ENCODE results near the gene MDGA2. TPM values are rescaled to one million over a fixed set of nuclear protein-coding genes. Genes with fewer than 3 reads are reported as not detected.
"Not testable (repeated sequence)": the region's sequence is repeated elsewhere in the genome, so short reads cannot be mapped to it uniquely, and the experiment has no call there.

Gene MDGA2
- total RNA-seq, 1 donor from 2014 or later, result not detected

DNA sequence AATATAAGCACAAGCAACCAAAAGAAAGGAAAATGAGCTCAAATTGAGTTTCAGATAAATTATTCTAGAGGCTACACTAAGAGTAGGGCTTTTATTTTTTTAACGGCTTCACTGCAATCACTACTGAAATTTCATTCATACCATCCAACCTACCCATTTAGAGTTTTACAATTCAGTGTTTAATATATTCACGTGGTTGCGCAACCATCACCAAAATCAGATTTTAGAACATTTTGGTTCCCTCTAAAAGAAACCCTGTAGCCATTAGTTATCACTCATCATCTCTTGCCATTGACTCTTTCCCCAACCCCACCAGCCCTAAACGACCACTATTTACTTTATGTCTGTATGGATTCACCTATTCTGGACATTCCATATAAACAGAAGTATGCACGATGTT, 401.5 kb downstream of the MDGA2 start:
- DNase-seq (no peak), ATAC-seq (ENCODE audit: poor library complexity) (no peak)

DNA sequence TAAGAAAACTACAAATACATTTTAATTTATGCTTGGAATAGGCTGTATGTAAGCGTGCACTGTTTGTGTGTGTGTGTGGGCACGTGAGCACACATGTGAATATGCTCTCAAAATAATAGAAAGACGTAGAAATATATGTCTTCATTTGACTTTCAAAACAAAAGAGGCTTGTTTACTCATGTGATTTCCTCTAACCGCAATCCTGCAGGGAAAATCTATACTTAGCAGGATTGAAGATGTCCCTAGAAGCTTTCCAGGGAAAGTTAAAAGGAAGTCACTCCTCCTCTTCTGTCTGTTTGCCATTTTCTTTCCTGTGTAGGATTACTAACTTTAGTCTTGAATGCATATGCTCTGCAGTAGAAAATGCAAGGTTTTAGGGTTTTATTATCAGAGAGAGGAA, 404.7 kb downstream of the MDGA2 start:
- intact Hi-C loops (cut with DNase I), result no loop called here
- DNase-seq, result no peak
- no peak for ATAC-seq (ENCODE audit: poor library complexity)

More for the DNA sequence above, 401.5 kb downstream of the MDGA2 start:
- intact Hi-C loops (cut with DNase I), result no loop called here

DNA sequence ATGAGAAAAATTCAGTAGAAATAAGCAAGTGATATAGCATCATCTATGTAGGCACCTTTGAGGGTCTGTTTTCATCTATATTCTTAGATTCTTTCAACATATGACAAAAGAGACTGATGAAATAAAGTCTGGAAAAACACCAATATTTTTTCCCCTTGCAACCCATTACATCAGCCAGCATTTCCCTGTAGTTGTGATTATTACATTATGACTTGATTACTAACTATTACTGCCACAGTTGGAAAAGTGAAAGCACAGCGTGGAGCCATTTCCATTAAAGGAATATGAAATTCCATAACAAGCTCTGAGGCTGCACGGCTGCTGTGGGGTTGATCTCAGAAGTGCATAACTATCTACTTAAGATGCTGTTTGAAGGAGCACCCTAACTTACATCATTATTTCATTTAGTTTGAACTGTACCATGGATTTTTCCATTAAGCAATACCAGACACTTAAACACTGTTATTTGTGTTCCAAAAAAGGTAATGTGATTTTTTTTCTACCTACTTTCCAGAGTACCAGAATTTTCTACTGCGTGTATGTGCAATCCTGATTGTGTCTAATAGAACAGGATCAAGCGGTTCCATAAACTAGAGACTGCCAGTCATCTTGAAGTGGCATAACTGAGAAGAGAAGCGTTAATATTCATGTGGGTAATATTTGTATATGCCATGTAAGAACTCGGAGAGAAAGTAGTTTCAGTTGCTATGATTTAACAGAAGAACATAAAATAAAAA, 405.5 kb downstream of the MDGA2 start:
- intact Hi-C loops (cut with DNase I), result no loop called here
- no peak for ATAC-seq (ENCODE audit: poor library complexity)
- DNase-seq, result no peak

DNA sequence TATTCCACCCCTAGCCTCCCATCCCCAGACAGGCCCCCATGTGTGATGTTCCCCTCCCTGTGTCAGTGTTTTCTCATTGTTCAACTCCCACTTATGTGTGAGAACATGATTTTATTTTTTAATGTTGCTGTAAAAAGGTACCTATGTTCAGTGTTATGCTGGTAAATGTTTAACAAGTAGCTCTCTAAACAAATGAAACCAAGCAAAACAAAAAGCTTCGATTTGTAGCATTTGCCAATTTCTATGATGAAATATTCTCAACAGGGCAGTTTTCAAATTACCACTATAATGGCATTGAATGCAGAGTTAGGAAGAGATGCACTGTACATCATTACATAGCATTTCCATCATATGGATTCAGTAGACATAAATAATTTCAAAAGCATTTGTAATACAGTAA, 410.6 kb downstream of the MDGA2 start:
- DNase-seq (no peak), ATAC-seq (ENCODE audit: poor library complexity) (no peak)
- intact Hi-C loops (cut with DNase I), result no loop called here

GRCh38 chr14:47262801-47263200, 412.6 kb downstream of the MDGA2 start:
- DNase-seq (no peak), ATAC-seq (ENCODE audit: poor library complexity) (no peak)
- intact Hi-C loops (cut with DNase I), result no loop called here

- no peak for DNase-seq
- intact Hi-C loops (cut with DNase I), result no loop called here
- no peak for ATAC-seq (ENCODE audit: poor library complexity)
Measured at GRCh38 chr14:47261350-47261749, 414.1 kb downstream of the MDGA2 start.

- DNase-seq, result no peak
- no peak for ATAC-seq (ENCODE audit: poor library complexity)
- intact Hi-C loops (cut with DNase I), result no loop called here
Measured at GRCh38 chr14:47259796-47260195, 415.6 kb downstream of the MDGA2 start.

DNA sequence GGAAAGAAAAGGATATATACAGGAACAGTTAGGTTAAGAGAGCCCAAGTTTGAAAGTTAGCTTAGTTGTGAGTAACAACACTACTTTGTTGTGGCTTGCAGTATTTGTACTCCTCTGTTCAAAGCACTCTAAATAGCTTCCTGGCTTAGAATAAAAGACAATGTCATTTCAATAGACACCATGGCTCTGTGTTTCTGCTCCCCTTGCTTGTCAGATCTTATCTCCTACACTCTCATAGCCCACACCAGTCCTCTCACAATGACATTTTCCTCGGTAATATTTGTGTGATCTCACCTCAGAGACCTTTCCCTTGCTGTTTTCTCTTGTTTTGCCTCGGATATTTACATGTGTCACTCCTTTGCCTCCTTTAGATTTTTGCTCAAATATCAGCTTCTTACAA, 418.4 kb downstream of the MDGA2 start:
- ATAC-seq (ENCODE audit: poor library complexity) (no peak), DNase-seq (no peak)
- intact Hi-C loops (cut with DNase I), result no loop called here

DNA sequence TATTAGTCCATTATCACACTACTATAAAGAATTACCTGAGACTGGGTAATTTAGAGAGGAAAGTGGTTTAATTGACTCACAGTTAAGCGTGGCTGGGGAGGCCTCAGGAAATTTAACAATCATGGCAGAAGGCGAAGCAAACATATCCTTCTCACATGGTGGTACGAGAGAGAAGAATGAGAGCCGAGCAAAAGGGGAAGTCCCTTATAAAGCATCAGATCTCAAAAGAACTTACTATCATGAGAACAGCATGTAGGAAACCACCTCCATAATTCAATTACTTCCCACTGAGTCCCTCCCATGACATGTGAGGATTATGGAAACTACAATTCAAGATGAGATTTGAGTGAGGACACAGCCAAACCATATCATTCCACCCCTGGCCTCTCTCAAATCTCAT, 422.6 kb downstream of the MDGA2 start:
- intact Hi-C loops (cut with DNase I), result no loop called here
- ATAC-seq (ENCODE audit: poor library complexity), result no peak
- DNase-seq, result no peak

DNA sequence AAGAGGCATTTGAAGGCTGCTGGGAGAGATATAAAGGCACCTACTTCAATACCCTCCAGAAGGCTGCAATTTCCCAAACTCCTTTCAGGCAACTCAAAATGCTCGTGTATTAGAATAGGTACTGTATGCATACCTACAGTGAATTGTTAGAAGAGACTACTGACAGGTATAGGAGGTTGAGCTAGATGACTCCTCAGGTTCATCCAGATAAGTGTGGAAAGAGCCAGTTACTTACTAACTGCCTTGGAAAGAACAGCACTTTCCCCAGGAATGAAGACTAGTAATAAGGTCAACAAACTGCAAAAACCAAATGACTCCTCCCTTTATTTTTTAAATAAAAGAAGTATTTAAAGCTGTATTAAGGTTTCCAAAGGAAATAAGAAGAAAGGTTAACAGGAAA, 429.0 kb downstream of the MDGA2 start:
- intact Hi-C loops (cut with DNase I), result no loop called here
- ATAC-seq (ENCODE audit: poor library complexity) (no peak), DNase-seq (no peak)

- DNase-seq; intact Hi-C loops (cut with DNase I); ATAC-seq (ENCODE audit: poor library complexity): not testable (repeated sequence)
Measured at GRCh38 chr14:47242579-47242978, 432.8 kb downstream of the MDGA2 start.

DNA sequence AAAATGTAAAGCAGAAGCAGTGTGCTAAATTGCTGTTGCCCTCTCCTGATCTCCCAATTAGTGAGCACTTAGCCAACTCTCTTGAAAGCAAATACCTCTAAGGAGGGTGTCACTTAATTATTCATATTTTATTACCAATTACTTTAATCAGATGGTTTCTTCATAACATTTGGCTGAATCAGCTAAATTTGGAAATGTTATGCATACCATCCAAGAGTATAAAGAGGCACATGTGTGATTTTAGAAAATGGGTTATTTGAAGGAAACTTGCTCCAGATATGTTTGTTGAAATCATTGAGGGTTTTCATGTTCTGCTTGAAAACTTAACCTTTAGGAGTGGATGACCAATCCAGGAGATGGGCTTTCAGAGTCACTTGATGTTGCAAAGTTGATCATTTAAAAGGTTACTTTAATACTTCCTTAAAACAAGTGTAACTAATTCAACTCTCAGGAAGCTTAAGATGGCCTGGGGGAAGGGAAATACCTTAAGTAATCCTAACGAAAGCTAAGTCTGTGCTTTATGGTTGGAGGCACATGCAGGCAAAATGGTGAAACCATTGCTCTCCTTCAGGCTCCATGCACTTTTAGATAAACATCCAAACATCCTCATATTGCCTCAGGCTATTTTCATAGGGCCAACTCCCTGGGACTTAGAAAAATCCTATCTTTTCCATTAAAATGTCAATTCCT, 434.5 kb downstream of the MDGA2 start:
- ATAC-seq (ENCODE audit: poor library complexity) (no peak), DNase-seq (no peak)
- intact Hi-C loops (cut with DNase I), result no loop called here

DNA sequence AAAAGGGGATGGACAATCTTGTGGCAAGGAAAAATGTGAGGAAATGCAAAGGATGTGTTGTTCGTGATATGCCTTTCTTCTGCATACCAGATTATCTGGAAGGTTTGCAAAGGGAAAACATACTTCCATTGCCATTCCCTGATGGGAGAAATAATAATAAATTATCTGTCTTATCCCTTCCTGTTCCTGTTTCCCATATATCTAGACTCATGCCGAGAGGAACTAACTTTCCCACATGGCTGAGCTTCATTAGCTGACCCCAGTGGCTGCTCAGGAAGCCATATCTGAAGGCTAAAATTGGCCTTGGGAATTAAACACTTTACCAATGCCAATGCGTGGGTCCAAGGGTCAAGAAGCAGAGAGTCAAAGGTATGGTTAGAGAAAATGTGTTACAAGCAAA, 439.8 kb downstream of the MDGA2 start:
- DNase-seq, result no peak
- intact Hi-C loops (cut with DNase I), result no loop called here
- ATAC-seq (ENCODE audit: poor library complexity), result no peak

- intact Hi-C loops (cut with DNase I), result no loop called here
- ATAC-seq (ENCODE audit: poor library complexity), result no peak
- DNase-seq, result no peak
Measured at GRCh38 chr14:47226877-47227520, 448.4 kb downstream of the MDGA2 start.

DNA sequence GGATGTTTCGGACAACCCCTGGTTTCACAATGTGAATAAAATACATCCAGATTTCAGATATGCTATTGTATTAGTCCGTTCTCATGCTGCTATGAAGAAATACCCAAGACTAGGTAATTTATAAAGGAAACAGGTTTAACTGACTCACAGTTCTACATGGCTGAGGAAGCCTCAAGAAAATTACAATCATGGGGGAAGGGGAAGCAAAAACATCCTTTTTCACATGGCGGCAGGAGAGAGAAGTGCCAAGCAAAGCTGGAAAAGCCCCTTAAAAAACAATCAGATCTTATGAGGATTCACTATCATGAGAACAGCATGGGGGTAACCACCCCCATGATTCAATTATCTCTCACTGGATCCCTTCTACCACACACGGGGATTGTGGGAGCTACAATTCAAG, 451.7 kb downstream of the MDGA2 start:
- DNase-seq, result no peak
- intact Hi-C loops (cut with DNase I), result no loop called here
- no peak for ATAC-seq (ENCODE audit: poor library complexity)

DNA sequence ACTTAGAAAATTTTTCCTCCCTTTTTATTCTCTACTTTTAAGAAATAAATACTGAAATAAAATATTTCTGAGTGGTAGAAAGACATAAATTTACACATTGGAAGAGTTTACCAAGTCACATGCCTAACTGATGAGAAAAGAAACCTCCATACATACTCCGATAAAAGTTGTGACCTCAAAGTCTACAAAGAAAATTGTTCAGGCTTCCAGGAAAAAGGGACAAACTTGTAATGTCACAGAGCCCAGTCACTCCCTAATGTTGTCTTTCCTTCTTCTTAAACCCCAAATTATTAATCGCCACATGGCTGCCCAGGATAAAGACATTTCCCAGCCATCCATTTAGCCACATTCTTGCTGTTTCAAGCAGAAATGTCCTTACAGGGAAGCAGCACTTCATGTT, 455.3 kb downstream of the MDGA2 start:
- intact Hi-C loops (cut with DNase I), result no loop called here
- ATAC-seq (ENCODE audit: poor library complexity) (no peak), DNase-seq (no peak)

- intact Hi-C loops (cut with DNase I), result no loop called here
- DNase-seq (no peak), ATAC-seq (ENCODE audit: poor library complexity) (no peak)
Measured at GRCh38 chr14:47211263-47211662, 464.1 kb downstream of the MDGA2 start.

DNA sequence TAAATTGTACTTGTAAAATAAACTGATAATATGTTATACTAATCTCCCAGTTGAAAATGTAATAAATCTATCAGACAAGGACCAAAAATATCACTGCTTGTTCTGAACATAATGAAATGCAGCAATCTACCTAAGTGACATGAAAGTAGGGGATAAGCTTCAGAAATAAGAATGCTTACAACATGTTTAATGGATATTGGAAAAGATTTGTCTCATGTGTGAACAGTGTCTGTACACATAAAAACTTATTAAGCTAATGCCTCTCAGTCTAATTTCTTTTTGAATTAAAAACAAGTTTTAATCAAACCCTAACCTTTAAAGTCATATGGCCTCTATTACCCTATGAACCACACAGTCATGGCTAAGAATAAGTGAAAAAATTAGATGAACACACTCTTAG, 465.3 kb downstream of the MDGA2 start:
- intact Hi-C loops (cut with DNase I), result no loop called here
- DNase-seq, result no peak
- ATAC-seq (ENCODE audit: poor library complexity), result no peak

GRCh38 chr14:47208434-47208833, 467.0 kb downstream of the MDGA2 start:
- intact Hi-C loops (cut with DNase I), result no loop called here
- no peak for DNase-seq
- no peak for ATAC-seq (ENCODE audit: poor library complexity)

DNA sequence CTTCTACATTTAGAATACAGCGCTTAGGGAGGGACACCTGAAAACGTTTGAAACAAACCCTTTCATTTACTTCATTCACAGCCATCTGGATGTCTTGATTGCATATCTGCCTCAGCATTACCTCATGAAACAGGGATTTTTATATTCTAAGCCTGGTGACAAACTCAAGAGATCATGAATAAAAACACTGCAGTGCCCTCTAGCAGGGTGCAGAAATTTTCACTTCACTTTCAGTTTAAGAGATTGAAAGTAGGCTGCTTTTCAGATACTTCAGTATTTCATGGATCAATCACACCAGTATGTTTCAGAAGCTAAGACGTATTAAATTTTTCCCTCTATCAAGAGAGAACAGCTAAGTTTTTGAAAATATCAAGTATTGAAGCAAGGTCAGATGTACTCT, 467.8 kb downstream of the MDGA2 start:
- no peak for DNase-seq
- intact Hi-C loops (cut with DNase I), result no loop called here
- ATAC-seq (ENCODE audit: poor library complexity), result no peak
